Embryonic facial prominence (tissue), 1 donor: ENCODE data around the gene CALHM3.
"Not testable (repeated sequence)": the region's sequence is repeated elsewhere in the genome, so short reads cannot be mapped to it uniquely, and the experiment has no call there.

ENCODE experiments used
- DNase-seq: peaks from one replicate; pipeline ENCODE4 v3.0.0-alpha.2; 2016; ENCODE audit errors: extremely low spot score

Gene CALHM3

DNA sequence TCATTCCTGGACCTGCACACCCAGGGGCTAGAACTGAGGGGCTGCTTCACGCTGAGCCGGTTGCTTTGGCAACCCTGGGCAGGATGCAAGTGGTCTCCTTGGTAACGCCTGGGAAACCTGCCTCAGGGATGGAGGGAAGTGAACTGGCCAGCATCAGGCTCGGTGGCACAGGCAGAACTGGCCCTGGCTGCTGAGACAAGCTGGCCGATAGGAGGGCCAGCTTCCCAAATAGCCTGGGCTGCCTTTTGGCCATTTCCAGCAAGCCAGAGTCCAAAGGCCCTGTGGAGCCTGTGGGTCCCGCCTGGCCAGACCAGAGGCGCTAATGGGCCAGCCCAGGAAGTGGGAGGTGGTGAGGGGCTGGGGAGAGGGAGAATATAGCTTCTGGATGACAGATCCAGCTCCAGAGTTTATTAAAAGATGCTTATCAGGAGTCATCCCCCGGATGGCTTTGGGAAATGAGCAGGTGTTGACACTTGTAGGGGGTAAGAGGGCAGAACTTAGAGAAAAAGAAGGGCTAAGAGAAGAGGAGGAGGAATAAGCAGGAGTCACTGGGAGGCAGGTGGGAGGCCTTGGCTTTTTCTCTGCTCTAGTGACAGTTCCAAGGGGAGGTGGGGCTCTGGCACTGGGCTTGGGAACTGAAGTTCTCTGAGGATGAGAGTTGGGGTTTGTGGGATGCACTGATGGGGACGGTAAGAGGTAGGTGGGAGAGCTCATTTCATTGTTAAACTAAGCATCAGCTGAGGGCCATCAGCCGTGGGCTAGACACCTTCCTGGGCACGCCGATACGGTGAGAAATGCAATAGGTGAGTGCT, 24.0 kb upstream of the CALHM3 start:
- no peak for DNase-seq

DNA sequence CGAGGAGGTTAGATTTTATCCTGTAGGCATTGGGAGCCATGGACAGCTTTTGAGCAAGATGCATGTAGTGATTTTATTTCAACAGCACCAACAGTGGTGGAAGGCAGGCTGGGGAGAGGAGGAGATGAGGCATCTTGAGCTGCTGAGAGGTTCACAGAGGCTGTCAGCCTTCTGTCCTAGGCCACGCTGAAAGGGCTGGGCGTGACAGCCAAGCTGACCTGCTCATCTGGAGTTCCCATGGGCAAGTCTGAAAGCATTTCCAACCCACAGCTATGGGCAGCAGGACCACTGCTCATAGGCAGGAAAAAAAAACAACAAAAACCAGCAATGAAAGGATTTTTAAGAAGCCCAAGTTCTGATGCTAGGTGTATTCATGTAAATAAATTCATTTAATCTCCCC, 22.1 kb upstream of the CALHM3 start:
- no peak for DNase-seq

GRCh38 chr10:103500481-103500880, 21.4 kb upstream of the CALHM3 start:
- DNase-seq = no peak

- no peak for DNase-seq
Measured at GRCh38 chr10:103499881-103500280, 20.8 kb upstream of the CALHM3 start.

DNA sequence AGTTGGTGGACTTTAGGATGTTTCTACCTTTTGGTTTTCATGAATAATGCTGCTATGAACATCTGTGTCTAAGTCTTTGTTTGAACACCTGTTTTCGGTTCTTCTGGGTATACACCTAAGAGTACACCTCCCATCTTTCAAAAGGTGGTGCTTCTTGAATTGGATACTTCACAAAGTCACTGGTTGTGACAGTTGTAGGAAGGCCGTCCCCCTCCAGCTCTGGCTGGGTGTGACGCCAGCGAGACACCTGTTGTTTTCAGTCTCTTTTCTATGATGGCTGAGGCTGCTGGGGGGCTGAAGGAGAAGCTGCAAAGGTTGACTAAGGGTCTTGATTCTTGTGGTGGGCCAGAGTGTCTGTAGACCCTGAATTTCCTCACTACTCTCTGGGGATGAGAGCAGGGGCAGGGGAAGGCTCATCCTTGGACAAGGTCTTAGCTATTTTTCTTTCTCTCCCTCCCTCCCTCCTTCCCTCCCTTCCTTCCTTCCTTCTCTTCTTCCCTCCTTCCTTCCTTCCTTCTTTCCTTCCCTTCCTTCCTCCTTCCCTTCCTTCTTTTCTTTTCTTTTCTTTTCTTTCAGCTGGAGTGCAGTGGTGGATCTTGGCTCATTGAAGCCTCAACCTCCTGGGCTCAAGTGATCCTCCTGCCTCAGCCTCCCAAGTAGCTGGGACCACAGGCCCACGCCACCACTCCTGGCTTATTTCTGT, 20.0 kb upstream of the CALHM3 start:
- DNase-seq = no peak

DNA sequence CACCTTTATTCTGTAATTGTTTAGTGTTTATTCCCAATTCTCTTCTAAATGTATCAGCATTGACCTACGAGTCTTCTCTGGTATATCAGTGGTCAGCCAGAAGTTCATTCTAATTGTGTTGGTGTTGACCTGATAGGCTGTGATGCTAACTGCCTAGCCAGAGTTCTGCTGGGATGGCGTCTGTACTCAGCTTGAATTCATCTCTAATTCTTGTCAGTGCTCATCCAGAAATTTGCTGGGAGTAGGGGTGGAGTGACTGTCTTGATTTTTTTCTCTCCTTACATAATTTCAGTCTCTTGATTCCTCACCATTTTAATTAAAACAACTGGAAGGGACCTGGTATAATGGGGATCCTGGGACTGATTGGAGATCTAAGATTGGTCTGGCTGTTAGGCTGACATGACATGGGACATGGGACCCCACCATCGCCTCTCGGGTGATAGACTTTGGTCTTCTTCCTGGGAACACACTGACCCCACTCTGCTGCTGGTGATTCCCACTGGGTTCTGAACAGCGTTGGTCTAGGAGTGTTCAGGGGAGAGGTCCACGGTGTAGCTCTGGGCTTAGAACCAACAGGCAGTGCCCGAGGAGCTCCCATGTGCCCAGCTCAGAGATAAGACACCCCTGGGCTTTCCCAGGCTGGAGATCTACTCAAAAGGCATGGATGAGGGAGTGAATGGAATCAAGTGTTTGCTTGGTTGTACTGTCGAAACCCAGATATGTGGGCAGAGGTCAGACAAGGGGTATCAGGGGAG, 18.3 kb upstream of the CALHM3 start:
- DNase-seq = no peak

- DNase-seq = no peak
Measured at GRCh38 chr10:103495321-103495720, 16.3 kb upstream of the CALHM3 start.

DNA sequence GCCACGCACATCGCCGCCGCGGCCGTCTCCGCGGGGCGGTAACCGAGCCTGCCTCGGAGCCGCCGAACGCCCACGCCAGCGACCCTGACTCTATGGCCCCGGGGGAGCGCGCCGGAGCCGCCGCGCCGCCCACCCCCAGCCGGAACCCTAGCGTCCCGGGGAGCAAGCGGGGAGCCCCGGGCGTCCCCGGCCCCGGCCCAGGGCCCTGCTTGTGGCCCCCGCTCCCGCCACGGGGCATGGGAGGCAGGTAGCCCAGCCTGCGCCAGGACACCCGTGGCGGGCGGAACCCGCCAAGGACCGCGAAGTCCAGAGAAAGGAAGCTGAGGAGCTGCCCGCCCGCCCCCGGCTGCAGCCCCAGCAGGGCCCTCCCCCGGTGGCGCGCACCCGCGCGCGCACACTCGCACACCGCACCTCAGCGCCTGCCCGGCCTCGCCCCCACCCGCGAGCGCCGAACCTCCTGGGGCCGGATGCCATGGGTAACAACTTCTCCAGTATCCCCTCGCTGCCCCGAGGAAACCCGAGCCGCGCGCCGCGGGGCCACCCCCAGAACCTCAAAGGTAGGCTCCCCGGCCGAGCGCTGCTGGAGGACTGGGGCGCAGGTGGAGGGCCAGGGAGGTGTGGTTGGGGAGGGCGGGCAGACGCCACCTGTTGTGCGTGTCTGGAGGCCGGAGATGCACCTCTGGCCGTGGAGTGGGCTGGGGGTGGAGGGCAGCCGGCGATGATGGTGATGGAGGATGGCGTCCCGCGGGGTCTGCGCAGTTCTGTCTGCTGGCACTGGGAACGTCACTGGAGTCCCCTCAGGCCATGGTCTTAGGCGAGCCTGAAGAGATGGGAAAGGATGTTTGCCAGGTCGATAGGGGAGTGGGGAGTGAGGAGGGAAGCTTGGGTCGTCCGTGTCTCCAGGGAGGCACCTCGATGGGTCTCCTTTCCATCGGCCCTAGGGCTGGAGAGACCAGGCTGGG, 15.2 kb upstream of the CALHM3 start:
- DNase-seq = no peak

DNA sequence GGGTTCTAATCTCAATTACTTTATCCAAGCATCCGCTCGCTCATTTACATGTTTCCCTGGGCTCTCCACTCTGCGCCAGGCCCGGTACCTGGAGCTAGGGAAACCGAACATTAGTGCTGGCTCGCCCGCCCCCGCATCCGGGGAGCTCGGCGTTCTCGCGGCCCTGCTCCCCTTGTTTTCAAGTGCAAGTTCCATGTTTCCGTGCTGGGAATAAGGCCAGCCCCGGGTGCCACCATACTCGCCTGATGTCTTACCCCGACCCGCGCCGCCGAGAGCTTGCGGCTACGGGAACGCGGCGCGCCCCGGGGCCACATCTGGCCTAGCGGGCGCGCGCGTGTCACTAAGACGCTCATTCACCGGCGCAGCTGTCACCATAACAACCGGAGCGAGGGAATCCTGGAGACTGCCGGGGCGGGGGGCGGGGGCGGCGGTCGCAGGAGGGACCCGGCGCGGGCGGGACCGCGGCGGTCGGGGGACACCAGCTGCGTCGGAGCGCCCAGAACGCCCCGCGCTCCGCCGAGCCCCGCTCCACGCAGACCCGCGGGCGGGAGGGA, 14.4 kb upstream of the CALHM3 start, which contains the start of gene NEURL1:
Gene NEURL1 (plus strand): TSS at position 344 of the 554 bp plus-strand sequence. CDS start 683 bp downstream, outside the sequence.
- no peak for DNase-seq

DNA sequence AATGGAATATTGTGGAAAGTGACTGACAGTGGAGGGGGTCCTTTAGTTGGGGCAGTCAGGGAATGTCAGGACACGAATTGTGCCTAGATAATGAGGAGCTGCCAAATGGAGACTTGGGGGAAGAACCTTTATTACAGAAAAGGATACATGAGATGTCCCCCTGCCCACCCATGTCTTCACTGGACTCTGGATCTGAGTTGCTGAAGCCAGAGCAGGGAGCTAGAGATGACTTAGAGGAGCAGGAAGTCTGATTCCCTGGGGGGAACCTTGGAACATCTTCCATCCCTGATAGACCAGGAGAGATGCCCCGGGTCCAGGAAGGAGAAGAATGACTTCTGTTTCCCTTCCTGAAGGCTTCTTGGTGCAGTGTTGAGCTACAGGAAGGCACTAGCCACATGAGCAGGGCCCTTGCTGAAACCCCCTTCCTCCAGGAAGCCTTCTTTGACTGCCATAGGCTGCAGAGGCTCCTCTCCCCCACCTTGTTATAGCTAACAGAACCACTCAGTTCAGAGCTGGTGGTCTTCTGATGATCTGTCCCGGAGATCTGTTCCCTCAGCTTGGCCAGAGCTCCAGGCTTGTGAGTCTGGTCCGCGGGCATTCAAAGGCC, 13.7 kb upstream of the CALHM3 start:
- DNase-seq = no peak

GRCh38 chr10:103491729-103492364, 12.8 kb upstream of the CALHM3 start:
- DNase-seq = no peak

DNA sequence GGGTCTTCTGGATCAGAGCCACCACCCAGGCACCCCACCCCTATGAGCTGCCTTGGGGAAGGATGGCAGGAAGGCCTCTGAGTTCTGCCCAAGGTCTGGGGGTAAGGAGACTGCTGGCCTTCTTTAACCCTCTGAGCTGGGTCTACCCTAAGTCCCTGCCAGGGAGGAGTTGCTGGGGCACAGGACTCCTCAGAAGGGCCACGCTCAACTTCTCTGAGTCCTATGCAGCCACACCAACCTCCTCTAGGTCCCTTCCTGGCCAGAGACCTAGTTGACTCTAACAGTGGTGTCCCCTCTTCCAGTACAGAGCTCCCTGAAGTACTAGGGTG, 11.9 kb upstream of the CALHM3 start:
- DNase-seq = no peak

DNA sequence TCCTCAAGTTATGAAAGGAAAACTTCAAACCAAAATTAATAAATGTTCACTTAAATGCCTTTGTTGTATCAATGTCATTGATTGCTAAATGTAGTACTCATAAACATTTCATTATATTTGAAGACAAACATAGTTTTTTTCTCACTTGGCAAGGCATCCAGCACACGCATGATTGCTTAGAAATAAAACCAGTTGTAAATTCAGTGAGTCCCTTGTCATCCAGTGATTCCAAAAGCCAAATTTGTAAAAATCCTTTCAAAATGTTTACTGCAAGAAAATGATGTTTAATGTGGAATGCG, 8.3 kb upstream of the CALHM3 start:
- no peak for DNase-seq

- DNase-seq = not testable (repeated sequence)
Measured at GRCh38 chr10:103486635-103487409, 7.8 kb upstream of the CALHM3 start.

- DNase-seq = no peak
Measured at GRCh38 chr10:103481974-103482531, 3.0 kb upstream of the CALHM3 start.

- DNase-seq = no peak
Measured at GRCh38 chr10:103480521-103480920, 1.5 kb upstream of the CALHM3 start.

- no peak for DNase-seq
Measured at GRCh38 chr10:103478671-103479070, 369 bp downstream of the CALHM3 start.

DNA sequence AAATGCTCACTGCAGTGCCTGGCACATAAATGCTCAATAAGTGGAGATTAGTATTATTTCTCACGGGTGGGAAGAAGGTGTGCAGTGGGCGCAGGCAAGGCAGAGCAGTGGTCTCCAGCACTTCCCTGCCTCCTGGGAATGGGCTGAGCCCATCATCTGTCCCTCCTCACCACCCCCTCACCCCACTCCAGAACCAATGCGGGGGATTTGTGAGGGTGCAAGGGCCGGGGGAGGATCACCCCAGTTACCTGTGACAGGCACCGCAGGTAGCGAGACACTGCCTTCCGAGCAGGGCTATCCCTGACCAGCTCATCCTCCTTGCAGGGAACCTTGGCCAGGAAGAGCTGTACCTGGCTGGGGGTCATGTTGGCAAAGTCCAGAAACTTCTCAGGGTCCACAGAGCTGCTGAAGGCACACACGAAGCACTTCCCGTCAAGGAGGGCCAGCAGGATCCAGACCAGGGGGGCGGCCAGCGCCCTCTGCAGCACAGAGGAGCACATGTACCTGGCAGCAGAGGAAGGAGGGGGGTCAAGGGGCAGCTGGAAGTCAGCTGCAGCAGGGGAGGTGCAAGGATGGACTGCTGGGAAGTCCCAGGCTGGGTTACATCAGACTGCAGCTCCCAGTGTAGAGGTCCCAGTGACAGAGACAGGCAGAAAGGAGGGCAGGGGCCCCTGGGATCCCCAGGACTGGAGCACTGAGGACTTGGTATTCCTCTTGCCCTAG, 2.8 kb downstream of the CALHM3 start:
- DNase-seq = no peak

DNA sequence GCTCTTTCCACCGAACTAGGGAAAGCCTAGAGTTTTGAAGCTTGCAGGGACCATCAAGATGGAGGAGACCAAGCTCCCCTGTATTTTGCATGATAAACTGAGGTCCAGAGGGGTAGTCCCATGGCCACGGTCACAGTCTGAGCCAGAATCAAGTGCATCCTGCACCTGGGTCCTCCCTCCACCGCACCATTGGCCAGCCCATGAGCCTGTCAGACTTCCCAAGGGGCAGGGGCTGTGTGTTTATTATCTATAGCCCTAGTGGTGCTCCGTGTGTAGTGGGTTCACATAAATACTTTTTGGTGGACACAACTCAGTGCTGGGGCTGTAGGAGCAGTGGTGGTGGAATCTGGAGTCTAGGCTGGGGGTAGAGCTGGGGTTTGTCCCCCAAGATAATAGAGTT, 3.6 kb downstream of the CALHM3 start:
- no peak for DNase-seq
